ENCODE data around the gene FAM78A.

Gene FAM78A

GRCh38 chr9:131303381-131304321, 27.3 kb upstream of the FAM78A start:
- DNase-seq (ENCODE audit: extremely low spot score, insufficient read length, low read depth), result no peak
- FAIRE-seq, result no peak

- FAIRE-seq (no peak), DNase-seq (ENCODE audit: extremely low spot score, insufficient read length, low read depth) (no peak)
Measured at GRCh38 chr9:131302244-131303075, 26.1 kb upstream of the FAM78A start.

GRCh38 chr9:131300444-131300843, 24.1 kb upstream of the FAM78A start:
- no peak for DNase-seq (ENCODE audit: extremely low spot score, insufficient read length, low read depth)
- no peak for FAIRE-seq

GRCh38 chr9:131299961-131300347, 23.6 kb upstream of the FAM78A start:
- no peak for DNase-seq (ENCODE audit: extremely low spot score, insufficient read length, low read depth)
- FAIRE-seq, result no peak

GRCh38 chr9:131299346-131299960, 23.1 kb upstream of the FAM78A start:
- DNase-seq (ENCODE audit: extremely low spot score, insufficient read length, low read depth), result no peak
- no peak for FAIRE-seq

GRCh38 chr9:131298816-131299215, 22.5 kb upstream of the FAM78A start:
- no peak for FAIRE-seq

GRCh38 chr9:131298341-131298740, 22.0 kb upstream of the FAM78A start:
- DNase-seq (ENCODE audit: extremely low spot score, insufficient read length, low read depth) (no peak), FAIRE-seq (no peak)

More at GRCh38 chr9:131298816-131299215, 22.5 kb upstream of the FAM78A start:
- DNase-seq (ENCODE audit: extremely low spot score, insufficient read length, low read depth), result no peak

GRCh38 chr9:131297903-131298302, 21.6 kb upstream of the FAM78A start:
- FAIRE-seq, result no peak
- DNase-seq (ENCODE audit: extremely low spot score, insufficient read length, low read depth), result no peak

- DNase-seq (ENCODE audit: extremely low spot score, insufficient read length, low read depth) (no peak), FAIRE-seq (no peak)
Measured at GRCh38 chr9:131296906-131297500, 20.7 kb upstream of the FAM78A start.

GRCh38 chr9:131296460-131296859, 20.1 kb upstream of the FAM78A start:
- FAIRE-seq (no peak), DNase-seq (ENCODE audit: extremely low spot score, insufficient read length, low read depth) (no peak)

- FAIRE-seq (no peak), DNase-seq (ENCODE audit: extremely low spot score, insufficient read length, low read depth) (no peak)
Measured at GRCh38 chr9:131292937-131293336, 16.6 kb upstream of the FAM78A start.

GRCh38 chr9:131291795-131292315, 15.5 kb upstream of the FAM78A start:
- DNase-seq (ENCODE audit: extremely low spot score, insufficient read length, low read depth) (no peak), FAIRE-seq (no peak)

GRCh38 chr9:131290767-131291370, 14.6 kb upstream of the FAM78A start:
- DNase-seq (ENCODE audit: extremely low spot score, insufficient read length, low read depth) (no peak), FAIRE-seq (no peak)

GRCh38 chr9:131290036-131290766, 13.9 kb upstream of the FAM78A start:
- DNase-seq (ENCODE audit: extremely low spot score, insufficient read length, low read depth) (no peak), FAIRE-seq (no peak)

- no peak for FAIRE-seq
- no peak for DNase-seq (ENCODE audit: extremely low spot score, insufficient read length, low read depth)
Measured at GRCh38 chr9:131289301-131290035, 13.2 kb upstream of the FAM78A start, which contains the start of gene PLPP7. Gene PLPP7, plus strand, starts transcription at chr9:131289723. Its CDS starts 275 bp downstream, at chr9:131289998.

- FAIRE-seq, result no peak
- no peak for DNase-seq (ENCODE audit: extremely low spot score, insufficient read length, low read depth)
Measured at GRCh38 chr9:131288217-131288616, 11.9 kb upstream of the FAM78A start.

- DNase-seq (ENCODE audit: extremely low spot score, insufficient read length, low read depth) (no peak), FAIRE-seq (no peak)
Measured at GRCh38 chr9:131287359-131287758, 11.0 kb upstream of the FAM78A start.

- FAIRE-seq (no peak), DNase-seq (ENCODE audit: extremely low spot score, insufficient read length, low read depth) (no peak)
Measured at GRCh38 chr9:131284856-131285255, 8.5 kb upstream of the FAM78A start.
